ENCODE data around the gene AP1S1.

The AP1S1 gene

GRCh38 chr7:101159696-101160674 is 5.7 kb downstream of the AP1S1 start:
- no peak for DNase-seq

- DNase-seq, result no peak
These were observed 6.6 kb downstream of the AP1S1 start for GRCh38 chr7:101160910-101161309.

GRCh38 chr7:101161692-101162471 is 7.6 kb downstream of the AP1S1 start:
- no peak for DNase-seq

GRCh38 chr7:101162551-101163278 is 8.4 kb downstream of the AP1S1 start:
- peak; percentile 54 for DNase-seq

- peak; percentile 61 for DNase-seq
These were observed 9.2 kb downstream of the AP1S1 start for GRCh38 chr7:101163279-101164070.

- no peak for DNase-seq
These were observed 10.0 kb downstream of the AP1S1 start for GRCh38 chr7:101164071-101164840.

- DNase-seq, result peak; percentile 84
These were observed 11.0 kb downstream of the AP1S1 start, which contains the start of gene VGF for GRCh38 chr7:101165075-101165957. Gene VGF (minus strand): TSS chr7:101165569. CDS start chr7:101164843, 726 bp downstream.

- no peak for DNase-seq
These were observed 11.8 kb downstream of the AP1S1 start for GRCh38 chr7:101165958-101166647.

- no peak for DNase-seq
These were observed 12.3 kb downstream of the AP1S1 start for GRCh38 chr7:101166648-101166908.

- DNase-seq, result no peak
These were observed 12.8 kb downstream of the AP1S1 start for GRCh38 chr7:101166909-101167644.

GRCh38 chr7:101167645-101168411 is 13.6 kb downstream of the AP1S1 start:
- DNase-seq, result no peak

- DNase-seq, result no peak
These were observed 14.3 kb downstream of the AP1S1 start for GRCh38 chr7:101168412-101169049.

GRCh38 chr7:101169110-101169837 is 15.0 kb downstream of the AP1S1 start:
- DNase-seq, result no peak

GRCh38 chr7:101169838-101170551 is 15.7 kb downstream of the AP1S1 start:
- peak; percentile 24 for DNase-seq

GRCh38 chr7:101170617-101171441 is 16.6 kb downstream of the AP1S1 start:
- no peak for DNase-seq

Data from NCI-H526 treated with DMSO at 0.1 percent for 48 hours (cell line).